ENCODE results near the gene AVPR2.

The AVPR2 gene

GRCh38 chrX:153888344-153888743, 16.1 kb upstream of the AVPR2 start:
- Histone ChIP-seq H3K4me1 (ENCODE audit: low read length) (peaks cover 69% of the 10 kb centered on the region), H3K27me3 (ENCODE audit: low read depth, low read length) (peaks cover 5% of the 10 kb centered on the region; the same call in 1 of the 2 replicates), H3K79me2 (ENCODE audit: low read length) (no peaks in the 10 kb centered on the region), H4K20me1 (ENCODE audit: insufficient read depth, low read length) (no peaks in the 10 kb centered on the region; the same call in 1 of the 2 replicates), H3K9ac (ENCODE audit: low read length) (peak overlapping the region; percentile 57; the same call in 1 of the 2 replicates), H3K27ac (ENCODE audit: low read length) (peak overlapping the region; percentile 86), H2AFZ (ENCODE audit: low read depth, low read length) (no peak overlapping the region), H3K9me3 (ENCODE audit: insufficient read depth, low read length) (no peaks in the 10 kb centered on the region), H3K4me3 (ENCODE audit: low read length) (peak overlapping the region; percentile 50), H3K36me3 (replicated peaks; ENCODE audit: low read depth, low read length) (no peaks in the 10 kb centered on the region), H3K4me2 (ENCODE audit: low read length) (peak overlapping the region; percentile 81)
- TF ChIP-seq CTCF (IDR thresholded peaks at IDR 0.05; ENCODE audit: low read depth, low read length), result no peak
- no peak for TF ChIP-seq EZH2phosphoT487 (IDR thresholded peaks at IDR 0.05; ENCODE audit: low read depth)

- no peaks in the 10 kb centered on the region for H3K9me3 ChIP-seq (ENCODE audit: insufficient read depth, low read length)
- peak overlapping the region; percentile 25; the same call in 1 of the 2 replicates for H3K9ac ChIP-seq (ENCODE audit: low read length)
- no peak for TF ChIP-seq CTCF (IDR thresholded peaks at IDR 0.05; ENCODE audit: low read depth, low read length)
- no peak for TF ChIP-seq EZH2phosphoT487 (IDR thresholded peaks at IDR 0.05; ENCODE audit: low read depth)
- H3K27me3 ChIP-seq (ENCODE audit: low read depth, low read length), result peaks cover 5% of the 10 kb centered on the region; the same call in 1 of the 2 replicates
- no peak overlapping the region for H2AFZ ChIP-seq (ENCODE audit: low read depth, low read length)
- peak overlapping the region; percentile 81 for H3K4me2 ChIP-seq (ENCODE audit: low read length)
- H4K20me1 ChIP-seq (ENCODE audit: insufficient read depth, low read length), result no peaks in the 10 kb centered on the region; the same call in 1 of the 2 replicates
- H3K4me3 ChIP-seq (ENCODE audit: low read length), result no peak overlapping the region
- peaks cover 69% of the 10 kb centered on the region for H3K4me1 ChIP-seq (ENCODE audit: low read length)
- peak overlapping the region; percentile 86 for H3K27ac ChIP-seq (ENCODE audit: low read length)
- no peaks in the 10 kb centered on the region for H3K36me3 ChIP-seq (replicated peaks; ENCODE audit: low read depth, low read length)
- H3K79me2 ChIP-seq (ENCODE audit: low read length), result no peaks in the 10 kb centered on the region
Measured at GRCh38 chrX:153889123-153889522, 15.3 kb upstream of the AVPR2 start.

- Histone ChIP-seq H3K4me2 (ENCODE audit: low read length) (no peak overlapping the region), H3K4me1 (ENCODE audit: low read length) (peaks cover 35% of the 10 kb centered on the region), H4K20me1 (ENCODE audit: insufficient read depth, low read length) (no peaks in the 10 kb centered on the region), H3K4me3 (ENCODE audit: low read length) (no peak overlapping the region), H3K9ac (ENCODE audit: low read length) (no peak overlapping the region), H3K36me3 (replicated peaks; ENCODE audit: low read depth, low read length) (no peaks in the 10 kb centered on the region), H3K27me3 (ENCODE audit: low read depth, low read length) (no peaks in the 10 kb centered on the region), H3K9me3 (ENCODE audit: insufficient read depth, low read length) (no peaks in the 10 kb centered on the region), H3K27ac (ENCODE audit: low read length) (no peak overlapping the region), H2AFZ (ENCODE audit: low read depth, low read length) (no peak overlapping the region), H3K79me2 (ENCODE audit: low read length) (no peaks in the 10 kb centered on the region)
- TF ChIP-seq CTCF (IDR thresholded peaks at IDR 0.05; ENCODE audit: low read depth, low read length), result no peak
- no peak for TF ChIP-seq EZH2phosphoT487 (IDR thresholded peaks at IDR 0.05; ENCODE audit: low read depth)
Measured at GRCh38 chrX:153897899-153898298, 6.6 kb upstream of the AVPR2 start.

- peaks cover 53% of the 10 kb centered on the region for H3K4me1 ChIP-seq (ENCODE audit: low read length)
- H3K9ac ChIP-seq (ENCODE audit: low read length), result peak overlapping the region; percentile 75
- H4K20me1 ChIP-seq (ENCODE audit: insufficient read depth, low read length), result no peaks in the 10 kb centered on the region
- peak overlapping the region; percentile 93 for H3K4me2 ChIP-seq (ENCODE audit: low read length)
- peak overlapping the region; percentile 69 for H3K4me3 ChIP-seq (ENCODE audit: low read length)
- no peak overlapping the region for H2AFZ ChIP-seq (ENCODE audit: low read depth, low read length)
- no peaks in the 10 kb centered on the region for H3K9me3 ChIP-seq (ENCODE audit: insufficient read depth, low read length)
- H3K27ac ChIP-seq (ENCODE audit: low read length), result peak overlapping the region; percentile 90
- no peak for TF ChIP-seq CTCF (IDR thresholded peaks at IDR 0.05; ENCODE audit: low read depth, low read length)
- TF ChIP-seq EZH2phosphoT487 (IDR thresholded peaks at IDR 0.05; ENCODE audit: low read depth), result no peak
- H3K79me2 ChIP-seq (ENCODE audit: low read length), result no peaks in the 10 kb centered on the region
- H3K36me3 ChIP-seq (replicated peaks; ENCODE audit: low read depth, low read length), result no peaks in the 10 kb centered on the region
- no peaks in the 10 kb centered on the region for H3K27me3 ChIP-seq (ENCODE audit: low read depth, low read length)
Measured at GRCh38 chrX:153900831-153901752, 3.4 kb upstream of the AVPR2 start.
